ENCODE measurements around the gene RETN. TPM values are rescaled to one million over a fixed set of nuclear protein-coding genes. Genes with fewer than 3 reads are reported as not detected.

RETN gene
- total RNA-seq, 2 experiments from 2014 or later = not detected

DNA sequence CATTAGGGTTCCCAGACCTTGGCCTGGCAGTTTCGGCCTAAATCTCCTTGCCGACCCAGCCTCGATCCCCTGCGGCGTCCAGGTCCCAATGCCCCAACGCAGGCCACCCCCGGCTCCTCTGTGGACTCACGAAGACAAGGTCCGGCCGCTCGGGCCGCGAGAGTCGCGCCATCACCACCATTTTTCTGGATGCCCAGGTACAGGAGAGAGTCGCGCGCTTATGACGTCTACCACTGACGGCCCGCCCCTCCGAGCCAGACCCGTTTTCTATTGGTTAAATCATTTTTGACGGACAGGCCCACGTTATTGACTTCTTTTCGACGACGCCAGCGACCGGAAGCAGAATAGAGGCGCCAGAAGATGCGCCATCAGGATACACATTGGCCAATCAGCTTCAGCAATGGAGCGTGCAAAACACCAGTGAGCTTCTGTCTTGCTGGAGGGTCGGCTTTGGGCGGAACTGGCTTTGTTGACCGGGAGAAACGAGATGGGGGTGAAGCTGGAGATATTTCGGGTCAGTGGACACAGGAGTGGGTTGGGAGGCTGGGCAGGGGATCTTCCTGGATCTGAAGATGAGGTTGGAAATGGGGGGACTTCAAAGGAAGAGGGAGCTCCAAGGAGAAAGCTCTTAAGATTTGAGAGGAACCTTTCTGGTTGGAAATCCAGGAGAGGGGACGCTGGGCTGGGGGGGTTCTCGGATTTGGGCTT, 39.3 kb upstream of the RETN start, which contains the start of the genes PET100 and XAB2:
Gene PET100 (plus strand): TSS at position 447 of the 708 bp plus-strand sequence. CDS start 41 bp downstream, at position 488.
Gene XAB2 (minus strand): TSS at position 199 of the 708 bp plus-strand sequence. CDS start 18 bp downstream, at position 181.
- ChIA-PET CTCF (interaction anchor here (0.6 to 2.7 kb wide), 5 partner anchors 23 to 821 kb away, joined by 3 to 17 read pairs (median 3); partner anchors contain the start of gene TRAPPC5), POLR2A (interaction anchor here (0.5 to 1.4 kb wide), 8 partner anchors 8 to 314 kb away, joined by 3 to 10 read pairs (median 4); partner anchors contain the start of genes TIMM44 and TRAPPC5)
- Mint-ChIP-seq H3K9me3 (no peaks in the 10 kb centered on the region), H3K27ac (peak within 1 kb of the TSS; percentile 93), H3K36me3 (peaks cover 12% of the 10 kb centered on the region), H3K4me1 (ENCODE audit: low read depth) (peaks cover 33% of the 10 kb centered on the region), H3K4me3 (peak within 1 kb of the TSS; percentile 96), H3K27me3 (no peaks in the 10 kb centered on the region)
- intact Hi-C loops (cut with micrococcal nuclease) = loop anchor here (1.0 kb wide), 1 partner anchor 8 kb away; the partner anchor contains the start of gene STXBP2
- DNase-seq = peak; percentile 97

GRCh38 chr19:7631577-7631976, 37.3 kb upstream of the RETN start:
- intact Hi-C loops (cut with micrococcal nuclease) = no loop called here
- peaks cover 37% of the 10 kb centered on the region for H3K4me1 Mint-ChIP-seq (ENCODE audit: low read depth)
- H3K36me3 Mint-ChIP-seq = peaks cover 12% of the 10 kb centered on the region
- no peak for DNase-seq
- no peak overlapping the region for H3K4me3 Mint-ChIP-seq
- H3K27ac Mint-ChIP-seq = no peak overlapping the region
- CTCF ChIA-PET = no interaction called here
- POLR2A ChIA-PET = no interaction called here
- H3K9me3 Mint-ChIP-seq = no peaks in the 10 kb centered on the region
- H3K27me3 Mint-ChIP-seq = no peaks in the 10 kb centered on the region

DNA sequence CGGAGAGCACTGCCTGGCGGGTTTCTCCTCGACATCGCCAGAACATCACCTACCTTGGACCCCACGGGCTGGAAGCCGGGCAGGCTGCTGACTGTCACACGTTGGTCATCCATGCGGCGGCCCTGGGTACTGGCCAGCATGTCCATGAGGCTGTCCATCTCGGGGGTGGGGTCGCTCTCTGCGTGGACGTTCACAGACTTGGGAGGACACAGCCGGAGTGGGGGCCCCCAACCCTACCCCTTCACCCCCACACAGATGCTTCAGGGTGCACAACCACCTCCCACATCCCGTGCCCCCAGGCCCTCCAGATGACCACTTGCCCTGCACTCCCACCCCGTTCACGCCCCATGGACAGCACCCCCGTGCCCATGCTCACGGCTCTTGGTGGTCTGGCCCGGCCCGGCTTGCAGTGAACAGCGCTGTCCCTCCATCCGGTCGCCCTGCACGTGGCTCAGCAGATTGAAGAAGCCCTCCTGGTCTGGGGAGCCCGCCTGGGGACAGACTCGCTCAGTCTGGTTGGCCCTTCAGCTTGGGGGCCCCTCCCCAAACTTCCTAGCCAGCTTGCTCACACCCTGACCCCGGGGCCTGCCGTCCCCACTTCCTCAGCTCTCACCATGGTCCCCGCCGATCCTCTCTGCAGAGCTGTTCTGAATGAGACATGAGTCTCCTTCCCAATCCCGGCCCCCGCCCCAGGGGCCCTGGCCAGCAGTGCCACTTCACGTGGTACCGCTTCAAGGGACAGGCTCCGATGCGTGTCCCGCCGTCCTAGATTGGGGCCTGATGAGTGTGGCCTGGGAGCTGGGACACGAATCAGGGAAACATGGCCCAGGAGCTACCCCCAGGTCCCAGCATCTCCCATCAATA, 36.3 kb upstream of the RETN start:
- H3K36me3 Mint-ChIP-seq = peaks cover 9% of the 10 kb centered on the region
- peaks cover 37% of the 10 kb centered on the region for H3K4me1 Mint-ChIP-seq (ENCODE audit: low read depth)
- ChIA-PET POLR2A (no interaction called here), CTCF (no interaction called here)
- intact Hi-C loops (cut with micrococcal nuclease) = no loop called here
- H3K27ac Mint-ChIP-seq = no peak overlapping the region
- DNase-seq = no peak
- H3K27me3 Mint-ChIP-seq = no peaks in the 10 kb centered on the region
- H3K9me3 Mint-ChIP-seq = no peaks in the 10 kb centered on the region
- no peak overlapping the region for H3K4me3 Mint-ChIP-seq

DNA sequence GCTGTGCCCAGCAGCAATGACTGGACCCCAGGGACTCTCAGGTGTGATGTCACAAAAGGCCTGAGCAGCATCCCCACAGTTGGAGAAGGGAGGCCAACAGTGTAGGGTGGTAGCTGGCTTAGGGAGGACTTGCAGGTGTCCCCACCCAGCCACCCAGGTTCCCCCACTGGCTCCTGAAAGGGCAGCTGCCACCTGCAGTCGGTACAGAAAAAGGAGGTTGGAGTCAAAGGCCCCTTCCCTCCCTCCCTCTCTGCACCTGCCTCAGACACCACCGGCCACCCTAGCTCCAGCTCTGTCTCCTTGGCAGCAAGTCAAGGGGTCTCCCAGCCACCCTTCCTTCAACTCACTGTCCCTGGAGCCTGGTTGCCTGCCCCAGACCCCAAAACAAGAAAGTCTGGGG, 35.2 kb upstream of the RETN start, which contains the start of gene PCP2:
Gene PCP2 (minus strand): TSS at position 22 of the 400 bp plus-strand sequence. CDS start 262 bp downstream, outside the sequence.
- ChIA-PET CTCF (interaction anchor here (1.0 kb wide), 1 partner anchor 65 kb away, joined by 3 read pairs; no protein-coding TSS in a partner anchor), POLR2A (no interaction called here)
- peaks cover 9% of the 10 kb centered on the region for H3K36me3 Mint-ChIP-seq
- no peak within 1 kb of the TSS for H3K4me3 Mint-ChIP-seq
- intact Hi-C loops (cut with micrococcal nuclease) = no loop called here
- peaks cover 33% of the 10 kb centered on the region for H3K4me1 Mint-ChIP-seq (ENCODE audit: low read depth)
- H3K9me3 Mint-ChIP-seq = no peaks in the 10 kb centered on the region
- no peak within 1 kb of the TSS for H3K27ac Mint-ChIP-seq
- no peak for DNase-seq
- H3K27me3 Mint-ChIP-seq = no peaks in the 10 kb centered on the region

DNA sequence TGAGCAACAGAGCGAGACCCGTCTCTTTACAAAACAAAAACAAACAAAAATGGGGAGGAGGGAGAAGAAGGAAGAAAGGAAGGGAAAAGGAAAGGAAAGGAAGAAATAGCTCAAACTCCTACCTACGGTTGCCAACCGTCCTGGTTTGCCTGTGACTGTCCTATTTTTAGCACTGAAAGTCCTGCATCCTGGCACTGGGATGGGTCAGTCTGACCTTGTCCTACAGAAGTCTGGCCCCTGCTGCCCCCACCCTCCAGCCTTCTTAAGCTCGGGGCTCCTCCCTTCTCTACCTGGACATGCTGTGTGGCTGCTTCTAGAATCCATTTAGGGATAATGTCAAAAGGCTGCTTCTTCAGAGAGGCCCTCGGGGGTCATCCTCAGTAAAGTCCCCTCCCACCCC, 33.2 kb upstream of the RETN start:
- Mint-ChIP-seq H3K4me3 (no peak overlapping the region), H3K27ac (no peak overlapping the region), H3K9me3 (peaks cover 4% of the 10 kb centered on the region), H3K4me1 (ENCODE audit: low read depth) (peaks cover 31% of the 10 kb centered on the region), H3K36me3 (peaks cover 7% of the 10 kb centered on the region), H3K27me3 (no peaks in the 10 kb centered on the region)
- intact Hi-C loops (cut with micrococcal nuclease) = loop anchor here (5.0 kb wide), 2 partner anchors 47 to 287 kb away; partner anchors contain the start of genes SNAPC2 and TRAPPC5
- ChIA-PET CTCF (interaction anchor here (1.7 kb wide), 2 partner anchors 45 to 67 kb away, joined by 5 read pairs; partner anchors contain the start of gene TRAPPC5), POLR2A (no interaction called here)
- DNase-seq = no peak

DNA sequence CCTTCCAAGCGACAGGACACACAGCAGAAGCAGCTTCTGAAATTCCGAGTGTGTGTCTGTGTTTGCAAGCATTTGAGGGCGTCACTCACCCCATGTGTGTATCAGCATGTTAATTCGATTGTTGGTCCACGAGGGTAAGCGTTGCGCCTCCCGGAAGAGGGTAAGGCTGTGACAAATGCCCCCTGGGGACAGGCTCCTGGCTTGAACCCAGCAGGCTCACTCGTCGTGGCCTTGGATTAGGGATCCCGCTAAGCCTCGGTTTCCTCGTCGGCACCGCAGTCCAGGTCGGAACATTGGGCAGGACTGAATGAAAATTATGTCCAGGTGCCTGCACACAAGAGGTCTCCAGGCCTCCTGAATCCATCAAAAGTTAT, 32.5 kb upstream of the RETN start:
- Mint-ChIP-seq H3K9me3 (peaks cover 4% of the 10 kb centered on the region), H3K36me3 (peaks cover 7% of the 10 kb centered on the region), H3K4me3 (peak overlapping the region; percentile 79), H3K27me3 (no peaks in the 10 kb centered on the region), H3K27ac (no peak overlapping the region), H3K4me1 (ENCODE audit: low read depth) (peaks cover 29% of the 10 kb centered on the region)
- ChIA-PET POLR2A (no interaction called here), CTCF (interaction anchor here (1.7 kb wide), 1 partner anchor 68 kb away, joined by 5 read pairs; no protein-coding TSS in a partner anchor)
- DNase-seq = no peak
- intact Hi-C loops (cut with micrococcal nuclease) = loop anchor here (5.0 kb wide), 2 partner anchors 46 to 286 kb away; partner anchors contain the start of genes SNAPC2 and TRAPPC5

GRCh38 chr19:7636691-7637373, 32.0 kb upstream of the RETN start, which contains the start of gene STXBP2:
TSS of gene STXBP2 (plus strand) at chr19:7637110. CDS start at chr19:7637150, 40 bp downstream.
- H3K27ac Mint-ChIP-seq = peak within 1 kb of the TSS; percentile 79
- no peaks in the 10 kb centered on the region for H3K27me3 Mint-ChIP-seq
- H3K4me1 Mint-ChIP-seq (ENCODE audit: low read depth) = peaks cover 29% of the 10 kb centered on the region
- ChIA-PET CTCF (interaction anchor here (1.0 to 2.0 kb wide), 5 partner anchors 15 to 68 kb away, joined by 3 to 9 read pairs (median 5); partner anchors contain the start of gene TRAPPC5), POLR2A (interaction anchor here (0.6 kb wide), 1 partner anchor 13 kb away, joined by 3 read pairs; no protein-coding TSS in a partner anchor)
- peaks cover 7% of the 10 kb centered on the region for H3K36me3 Mint-ChIP-seq
- peaks cover 4% of the 10 kb centered on the region for H3K9me3 Mint-ChIP-seq
- peak; percentile 95 for DNase-seq
- H3K4me3 Mint-ChIP-seq = peak within 1 kb of the TSS; percentile 79
- intact Hi-C loops (cut with micrococcal nuclease) = loop anchor here (1.0 to 5.0 kb wide), 3 partner anchors 8 to 285 kb away; partner anchors contain the start of genes PET100, SNAPC2, TRAPPC5 and XAB2

DNA sequence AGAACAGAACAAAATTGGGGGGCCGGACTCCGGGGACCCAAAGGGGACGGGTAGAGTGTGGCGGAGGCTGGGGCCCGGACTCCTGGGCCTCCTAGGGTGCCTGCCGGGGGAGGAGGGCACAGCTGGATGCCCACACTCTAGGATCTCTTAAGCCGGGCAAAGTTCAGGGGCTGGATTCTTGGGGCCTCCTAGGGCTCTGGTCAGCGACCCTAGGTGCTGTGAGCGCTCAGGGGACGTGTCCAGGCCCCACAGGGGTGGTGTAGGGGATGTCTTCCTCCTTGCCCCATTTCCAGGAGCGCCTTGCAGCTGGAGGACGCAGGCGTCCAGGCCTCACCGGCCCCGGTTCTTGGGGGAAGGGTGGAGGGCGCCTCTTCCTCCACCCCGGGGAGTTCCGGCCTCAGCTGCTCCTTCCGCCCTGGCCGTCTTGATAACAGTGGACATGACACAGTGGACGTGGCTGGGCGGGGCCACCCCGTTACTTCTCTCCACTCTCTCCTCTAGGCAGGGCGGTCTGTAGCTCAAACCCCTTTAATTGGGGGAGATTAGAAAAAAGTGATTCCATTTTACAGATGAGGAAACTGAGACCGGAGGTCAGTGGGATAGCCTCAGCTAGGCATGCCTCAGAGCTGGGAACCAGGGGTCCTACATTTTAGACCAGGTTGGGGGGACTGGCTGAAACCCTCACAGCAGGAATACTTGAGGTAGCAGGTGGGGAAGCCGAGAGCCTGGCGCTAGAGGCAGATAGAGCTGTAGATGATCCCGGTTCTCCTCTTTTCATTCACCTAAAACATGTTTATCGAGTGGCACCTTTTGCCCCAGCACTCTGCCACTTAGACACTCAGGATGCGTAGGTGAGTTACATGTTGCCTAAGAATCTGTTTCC, 31.2 kb upstream of the RETN start:
- POLR2A ChIA-PET = interaction anchor here (0.6 to 1.1 kb wide), 2 partner anchors 8 to 12 kb away, joined by 3 to 6 read pairs; partner anchors contain the start of genes PET100 and XAB2
- H3K4me3 Mint-ChIP-seq = peak overlapping the region; percentile 79
- intact Hi-C loops (cut with micrococcal nuclease) = loop anchor here (1.0 to 5.0 kb wide), 3 partner anchors 8 to 285 kb away; partner anchors contain the start of genes PET100, SNAPC2, TRAPPC5 and XAB2
- H3K9me3 Mint-ChIP-seq = peaks cover 4% of the 10 kb centered on the region
- H3K36me3 Mint-ChIP-seq = peaks cover 7% of the 10 kb centered on the region
- DNase-seq = peak; percentile 38
- H3K27me3 Mint-ChIP-seq = no peaks in the 10 kb centered on the region
- CTCF ChIA-PET = interaction anchor here (0.6 to 2.0 kb wide), 6 partner anchors 14 to 773 kb away, joined by 3 to 9 read pairs (median 3); partner anchors contain the start of gene TRAPPC5
- H3K27ac Mint-ChIP-seq = peak overlapping the region; percentile 79
- H3K4me1 Mint-ChIP-seq (ENCODE audit: low read depth) = peaks cover 29% of the 10 kb centered on the region

DNA sequence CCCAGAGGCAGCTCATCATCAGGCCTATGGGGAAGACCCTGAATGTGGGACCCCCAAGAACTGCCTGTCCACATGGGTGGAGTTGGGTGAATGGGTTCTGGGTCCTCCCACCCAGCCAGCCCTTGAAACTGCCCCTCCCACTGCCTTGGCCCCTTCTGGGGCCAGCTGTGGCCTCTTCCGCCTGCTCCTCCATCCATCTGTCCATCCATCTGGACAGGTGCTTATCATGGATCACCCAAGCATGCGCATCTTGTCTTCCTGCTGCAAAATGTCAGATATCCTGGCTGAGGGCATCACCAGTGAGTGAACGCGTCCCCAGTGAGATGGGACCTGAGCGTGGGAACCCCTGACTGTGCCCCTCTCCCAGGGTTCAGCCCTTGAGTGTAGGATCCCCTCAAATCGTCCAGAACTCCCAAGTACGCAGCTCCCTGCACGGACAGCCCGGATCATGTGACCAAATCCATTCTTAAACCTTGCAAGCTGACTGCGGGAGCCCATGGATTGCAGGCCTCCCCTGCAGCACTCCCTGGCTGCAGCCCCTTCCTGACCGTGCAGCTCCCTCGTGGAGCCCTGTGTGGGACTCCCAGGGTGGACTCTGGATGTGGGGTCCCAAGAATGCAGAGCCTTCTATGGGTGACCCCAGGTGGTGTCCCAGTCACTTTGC, 29.9 kb upstream of the RETN start:
- peaks cover 4% of the 10 kb centered on the region for H3K9me3 Mint-ChIP-seq
- H3K4me1 Mint-ChIP-seq (ENCODE audit: low read depth) = peaks cover 29% of the 10 kb centered on the region
- H3K27me3 Mint-ChIP-seq = no peaks in the 10 kb centered on the region
- H3K36me3 Mint-ChIP-seq = peaks cover 7% of the 10 kb centered on the region
- DNase-seq = no peak
- ChIA-PET POLR2A (no interaction called here), CTCF (interaction anchor here (2.0 kb wide), 1 partner anchor 42 kb away, joined by 9 read pairs; the partner anchor contains the start of gene TRAPPC5)
- intact Hi-C loops (cut with micrococcal nuclease) = loop anchor here (5.0 kb wide), 2 partner anchors 43 to 283 kb away; partner anchors contain the start of genes SNAPC2 and TRAPPC5
- no peak overlapping the region for H3K27ac Mint-ChIP-seq
- no peak overlapping the region for H3K4me3 Mint-ChIP-seq

GRCh38 chr19:7639863-7640348, 28.9 kb upstream of the RETN start:
- no peak for DNase-seq
- POLR2A ChIA-PET = no interaction called here
- intact Hi-C loops (cut with micrococcal nuclease) = loop anchor here (5.0 kb wide), 2 partner anchors 42 to 282 kb away; partner anchors contain the start of genes SNAPC2 and TRAPPC5
- Mint-ChIP-seq H3K4me3 (no peak overlapping the region), H3K4me1 (ENCODE audit: low read depth) (peaks cover 29% of the 10 kb centered on the region), H3K36me3 (peaks cover 12% of the 10 kb centered on the region), H3K27ac (no peak overlapping the region), H3K9me3 (peaks cover 4% of the 10 kb centered on the region), H3K27me3 (no peaks in the 10 kb centered on the region)
- CTCF ChIA-PET = no interaction called here
